ENCODE measurements around the gene EIF4E1B. TPM values are rescaled to one million over a fixed set of nuclear protein-coding genes. Genes with fewer than 3 reads are reported as not detected.
A peak's percentile ranks its signal among the peaks of the same experiment; 100 is the strongest.

Gene EIF4E1B
- polyA plus RNA-seq, 1 donor from 2014 or later: 0.82 TPM

DNA sequence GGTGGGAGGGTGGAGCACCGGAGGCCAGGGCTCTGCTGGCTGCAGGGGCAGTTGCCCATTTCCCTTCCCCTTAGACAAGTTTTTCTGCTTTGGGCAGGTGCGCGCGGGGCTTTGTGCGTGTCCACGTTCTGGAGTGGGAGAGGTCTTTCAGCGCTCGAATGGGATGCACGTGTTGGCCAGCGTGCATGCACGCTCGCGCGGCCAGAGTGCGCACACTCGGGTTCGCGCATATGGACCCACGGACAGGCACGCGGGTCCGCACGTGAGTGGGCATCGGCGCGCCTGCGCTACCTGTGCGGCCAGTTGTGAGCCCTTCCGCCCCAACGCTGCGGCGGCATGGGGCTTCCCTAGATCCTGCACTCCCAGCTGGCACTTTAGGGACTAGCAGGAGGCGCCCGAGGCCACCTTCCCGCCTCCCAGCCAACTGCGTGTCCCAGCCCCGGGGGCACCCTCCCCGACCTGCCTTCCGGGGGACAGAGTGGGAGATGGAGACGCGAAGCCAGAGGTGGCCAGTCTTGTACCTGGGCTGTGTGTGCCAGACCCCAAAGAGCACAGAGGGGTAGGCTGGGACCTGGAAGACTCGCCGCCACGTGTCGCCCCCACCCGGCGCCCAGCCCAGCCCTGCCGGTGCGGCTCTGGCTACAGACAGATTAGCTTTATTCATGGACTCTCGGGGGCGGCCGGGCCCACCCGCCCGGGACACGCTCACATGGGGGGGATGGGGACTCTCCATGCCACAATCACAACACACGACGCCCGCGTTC, 10.7 kb upstream of the EIF4E1B start:
- H3K4me2 ChIP-seq (ENCODE audit: low read length): no peak overlapping the region

DNA sequence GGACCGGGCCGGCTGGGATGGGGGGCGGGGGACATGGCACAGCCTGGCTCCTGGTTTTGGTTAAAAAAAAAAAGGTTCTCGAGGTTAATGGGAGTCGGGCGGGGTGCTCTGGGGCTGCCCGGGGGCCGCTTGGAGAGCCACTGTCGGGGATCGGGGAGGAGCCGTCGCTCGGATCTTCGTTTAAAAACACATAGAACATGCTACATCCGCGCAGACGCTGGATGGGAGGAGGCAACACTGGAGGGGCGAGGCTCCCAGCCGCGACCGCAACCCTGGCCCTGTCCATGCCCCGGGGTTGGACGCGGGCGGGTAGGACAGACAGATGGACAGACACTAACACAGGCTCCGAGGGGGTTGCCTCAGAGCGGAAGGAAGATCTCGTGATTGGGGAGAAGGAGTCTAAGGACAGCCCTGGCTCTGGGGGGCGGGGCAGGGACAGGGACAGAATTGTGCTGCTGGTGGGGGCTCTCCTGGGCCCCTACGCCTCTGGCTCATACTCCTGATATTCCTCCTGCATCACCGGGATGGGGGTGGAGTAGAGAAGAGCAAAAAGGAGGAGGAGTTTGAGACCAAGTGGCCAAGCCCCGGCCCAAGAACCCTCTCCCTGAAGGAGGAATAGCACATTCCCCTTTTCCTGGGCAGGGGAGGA, 10.0 kb upstream of the EIF4E1B start:
- Histone ChIP-seq H3K27ac (ENCODE audit: low read length) (no peak overlapping the region), H3K4me3 (ENCODE audit: low read length) (no peak overlapping the region), H3K27me3 (ENCODE audit: insufficient read depth, low read depth, low read length) (peaks cover 40% of the 10 kb centered on the region), H3K9ac (ENCODE audit: low read length) (no peak overlapping the region), H3K4me2 (ENCODE audit: low read length) (no peak overlapping the region), H2AFZ (ENCODE audit: low read depth, low read length) (no peak overlapping the region), H3K9me3 (ENCODE audit: low read length) (no peaks in the 10 kb centered on the region), H4K20me1 (ENCODE audit: insufficient read depth) (no peaks in the 10 kb centered on the region), H3K9me2 (ENCODE audit: insufficient read depth, low read length) (no peaks in the 10 kb centered on the region), H3K79me2 (replicated peaks; ENCODE audit: insufficient read depth, low read length) (no peaks in the 10 kb centered on the region), H3K36me3 (ENCODE audit: insufficient read depth, low read length) (no peaks in the 10 kb centered on the region), H3F3A (ENCODE audit: insufficient read depth, low read length, poor library complexity, severe bottlenecking) (no peaks in the 10 kb centered on the region)
- TF ChIP-seq MXI1 (conservative IDR thresholded peaks at IDR 0.05; ENCODE audit: poor library complexity, severe bottlenecking) (no peak), TAF1 (IDR thresholded peaks at IDR 0.05; ENCODE audit: low read depth) (no peak), EP300 (conservative IDR thresholded peaks at IDR 0.05; ENCODE audit: poor library complexity, severe bottlenecking) (no peak), SMC3 (conservative IDR thresholded peaks at IDR 0.05; ENCODE audit: poor library complexity) (no peak), RAD21 (conservative IDR thresholded peaks at IDR 0.05) (no peak), EZH2 (IDR thresholded peaks at IDR 0.05; ENCODE audit: borderline replicate concordance, insufficient read depth, low read length, poor library complexity, severe bottlenecking) (peak; percentile 49), POLR2AphosphoS5 (IDR thresholded peaks at IDR 0.05) (no peak)
- TF ChIP-seq, protein P1, sequence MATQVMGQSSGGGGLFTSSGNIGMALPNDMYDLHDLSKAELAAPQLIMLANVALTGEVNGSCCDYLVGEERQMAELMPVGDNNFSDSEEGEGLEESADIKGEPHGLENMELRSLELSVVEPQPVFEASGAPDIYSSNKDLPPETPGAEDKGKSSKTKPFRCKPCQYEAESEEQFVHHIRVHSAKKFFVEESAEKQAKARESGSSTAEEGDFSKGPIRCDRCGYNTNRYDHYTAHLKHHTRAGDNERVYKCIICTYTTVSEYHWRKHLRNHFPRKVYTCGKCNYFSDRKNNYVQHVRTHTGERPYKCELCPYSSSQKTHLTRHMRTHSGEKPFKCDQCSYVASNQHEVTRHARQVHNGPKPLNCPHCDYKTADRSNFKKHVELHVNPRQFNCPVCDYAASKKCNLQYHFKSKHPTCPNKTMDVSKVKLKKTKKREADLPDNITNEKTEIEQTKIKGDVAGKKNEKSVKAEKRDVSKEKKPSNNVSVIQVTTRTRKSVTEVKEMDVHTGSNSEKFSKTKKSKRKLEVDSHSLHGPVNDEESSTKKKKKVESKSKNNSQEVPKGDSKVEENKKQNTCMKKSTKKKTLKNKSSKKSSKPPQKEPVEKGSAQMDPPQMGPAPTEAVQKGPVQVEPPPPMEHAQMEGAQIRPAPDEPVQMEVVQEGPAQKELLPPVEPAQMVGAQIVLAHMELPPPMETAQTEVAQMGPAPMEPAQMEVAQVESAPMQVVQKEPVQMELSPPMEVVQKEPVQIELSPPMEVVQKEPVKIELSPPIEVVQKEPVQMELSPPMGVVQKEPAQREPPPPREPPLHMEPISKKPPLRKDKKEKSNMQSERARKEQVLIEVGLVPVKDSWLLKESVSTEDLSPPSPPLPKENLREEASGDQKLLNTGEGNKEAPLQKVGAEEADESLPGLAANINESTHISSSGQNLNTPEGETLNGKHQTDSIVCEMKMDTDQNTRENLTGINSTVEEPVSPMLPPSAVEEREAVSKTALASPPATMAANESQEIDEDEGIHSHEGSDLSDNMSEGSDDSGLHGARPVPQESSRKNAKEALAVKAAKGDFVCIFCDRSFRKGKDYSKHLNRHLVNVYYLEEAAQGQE (IDR thresholded peaks at IDR 0.05; ENCODE audit: borderline replicate concordance): no peak
- TF ChIP-seq, protein P2, sequence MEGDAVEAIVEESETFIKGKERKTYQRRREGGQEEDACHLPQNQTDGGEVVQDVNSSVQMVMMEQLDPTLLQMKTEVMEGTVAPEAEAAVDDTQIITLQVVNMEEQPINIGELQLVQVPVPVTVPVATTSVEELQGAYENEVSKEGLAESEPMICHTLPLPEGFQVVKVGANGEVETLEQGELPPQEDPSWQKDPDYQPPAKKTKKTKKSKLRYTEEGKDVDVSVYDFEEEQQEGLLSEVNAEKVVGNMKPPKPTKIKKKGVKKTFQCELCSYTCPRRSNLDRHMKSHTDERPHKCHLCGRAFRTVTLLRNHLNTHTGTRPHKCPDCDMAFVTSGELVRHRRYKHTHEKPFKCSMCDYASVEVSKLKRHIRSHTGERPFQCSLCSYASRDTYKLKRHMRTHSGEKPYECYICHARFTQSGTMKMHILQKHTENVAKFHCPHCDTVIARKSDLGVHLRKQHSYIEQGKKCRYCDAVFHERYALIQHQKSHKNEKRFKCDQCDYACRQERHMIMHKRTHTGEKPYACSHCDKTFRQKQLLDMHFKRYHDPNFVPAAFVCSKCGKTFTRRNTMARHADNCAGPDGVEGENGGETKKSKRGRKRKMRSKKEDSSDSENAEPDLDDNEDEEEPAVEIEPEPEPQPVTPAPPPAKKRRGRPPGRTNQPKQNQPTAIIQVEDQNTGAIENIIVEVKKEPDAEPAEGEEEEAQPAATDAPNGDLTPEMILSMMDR (IDR thresholded peaks at IDR 0.05; ENCODE audit: poor library complexity, severe bottlenecking): no peak

More for the DNA sequence above, 10.7 kb upstream of the EIF4E1B start:
- no peak overlapping the region for H2AFZ ChIP-seq (ENCODE audit: low read depth, low read length)
- peak overlapping the region; percentile 54 for H3K4me3 ChIP-seq (ENCODE audit: low read length)
- H3K79me2 ChIP-seq (replicated peaks; ENCODE audit: insufficient read depth, low read length): no peaks in the 10 kb centered on the region
- H3K9me3 ChIP-seq (ENCODE audit: low read length): no peaks in the 10 kb centered on the region
- no peaks in the 10 kb centered on the region for H3K9me2 ChIP-seq (ENCODE audit: insufficient read depth, low read length)
- peaks cover 40% of the 10 kb centered on the region for H3K27me3 ChIP-seq (ENCODE audit: insufficient read depth, low read depth, low read length)
- H3K36me3 ChIP-seq (ENCODE audit: insufficient read depth, low read length): no peaks in the 10 kb centered on the region
- no peak overlapping the region for H3K27ac ChIP-seq (ENCODE audit: low read length)
- H3F3A ChIP-seq (ENCODE audit: insufficient read depth, low read length, poor library complexity, severe bottlenecking): no peaks in the 10 kb centered on the region
- H3K9ac ChIP-seq (ENCODE audit: low read length): no peak overlapping the region
- TF ChIP-seq SMC3 (conservative IDR thresholded peaks at IDR 0.05; ENCODE audit: poor library complexity) (peak; percentile 7), POLR2AphosphoS5 (IDR thresholded peaks at IDR 0.05) (no peak), MXI1 (conservative IDR thresholded peaks at IDR 0.05; ENCODE audit: poor library complexity, severe bottlenecking) (peak; percentile 28), EZH2 (IDR thresholded peaks at IDR 0.05; ENCODE audit: borderline replicate concordance, insufficient read depth, low read length, poor library complexity, severe bottlenecking) (no peak)
- TF ChIP-seq, protein P2 (IDR thresholded peaks at IDR 0.05; ENCODE audit: poor library complexity, severe bottlenecking): peak; percentile 41
- H4K20me1 ChIP-seq (ENCODE audit: insufficient read depth): no peaks in the 10 kb centered on the region

All from neural cell (in vitro differentiated cells).